SU-DHL-6 (cell line): ENCODE data around the gene CKAP2L.

ENCODE experiments used
- EZH2phosphoT487 ChIP-seq: fragments of 200-600 bp; sonication (generic), shearing (Covaris generic); conservative IDR thresholded peaks from 2 replicates; pipeline ENCODE4 v1.6.1; 2018; ENCODE audit warnings: mild to moderate bottlenecking, antibody characterized with exemption, low read length, moderate library complexity, mixed read lengths
- TF ChIP-seq, protein P1 (sequence below): fragments of 200-600 bp; sonication (generic); IDR thresholded peaks from one replicate; pipeline ENCODE4 v1.5.1; 2017; ENCODE audit warnings: antibody characterized with exemption, mild to moderate bottlenecking, low read length, moderate library complexity; ENCODE audit not compliant: insufficient read depth, poor library complexity, severe bottlenecking

DNA sequence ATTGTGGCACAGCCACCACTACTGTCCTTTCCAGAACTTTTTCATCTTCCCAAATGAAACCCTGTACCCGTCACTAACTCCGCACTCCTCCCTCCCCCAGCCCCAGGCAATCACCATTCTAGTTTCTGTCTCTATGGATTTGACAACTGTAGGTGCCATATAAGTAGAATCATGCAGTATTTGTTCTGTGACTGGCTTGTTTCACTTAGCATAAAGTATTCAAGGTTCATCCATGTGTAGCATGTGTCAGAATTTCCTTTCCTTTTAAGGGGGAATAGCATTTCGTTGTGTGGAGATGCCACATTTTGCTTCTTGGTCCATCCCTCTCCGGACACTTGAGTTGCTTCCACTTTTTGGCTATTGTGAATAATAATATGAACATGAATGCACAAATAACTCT is 842 bp upstream of the CKAP2L start:
- no peak for TF ChIP-seq EZH2phosphoT487
- TF ChIP-seq, protein P1, sequence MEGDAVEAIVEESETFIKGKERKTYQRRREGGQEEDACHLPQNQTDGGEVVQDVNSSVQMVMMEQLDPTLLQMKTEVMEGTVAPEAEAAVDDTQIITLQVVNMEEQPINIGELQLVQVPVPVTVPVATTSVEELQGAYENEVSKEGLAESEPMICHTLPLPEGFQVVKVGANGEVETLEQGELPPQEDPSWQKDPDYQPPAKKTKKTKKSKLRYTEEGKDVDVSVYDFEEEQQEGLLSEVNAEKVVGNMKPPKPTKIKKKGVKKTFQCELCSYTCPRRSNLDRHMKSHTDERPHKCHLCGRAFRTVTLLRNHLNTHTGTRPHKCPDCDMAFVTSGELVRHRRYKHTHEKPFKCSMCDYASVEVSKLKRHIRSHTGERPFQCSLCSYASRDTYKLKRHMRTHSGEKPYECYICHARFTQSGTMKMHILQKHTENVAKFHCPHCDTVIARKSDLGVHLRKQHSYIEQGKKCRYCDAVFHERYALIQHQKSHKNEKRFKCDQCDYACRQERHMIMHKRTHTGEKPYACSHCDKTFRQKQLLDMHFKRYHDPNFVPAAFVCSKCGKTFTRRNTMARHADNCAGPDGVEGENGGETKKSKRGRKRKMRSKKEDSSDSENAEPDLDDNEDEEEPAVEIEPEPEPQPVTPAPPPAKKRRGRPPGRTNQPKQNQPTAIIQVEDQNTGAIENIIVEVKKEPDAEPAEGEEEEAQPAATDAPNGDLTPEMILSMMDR: no peak
